ENCODE data around the gene MRPL41.
"Not testable (repeated sequence)": the region's sequence is repeated elsewhere in the genome, so short reads cannot be mapped to it uniquely, and the experiment has no call there.

MRPL41 gene

DNA sequence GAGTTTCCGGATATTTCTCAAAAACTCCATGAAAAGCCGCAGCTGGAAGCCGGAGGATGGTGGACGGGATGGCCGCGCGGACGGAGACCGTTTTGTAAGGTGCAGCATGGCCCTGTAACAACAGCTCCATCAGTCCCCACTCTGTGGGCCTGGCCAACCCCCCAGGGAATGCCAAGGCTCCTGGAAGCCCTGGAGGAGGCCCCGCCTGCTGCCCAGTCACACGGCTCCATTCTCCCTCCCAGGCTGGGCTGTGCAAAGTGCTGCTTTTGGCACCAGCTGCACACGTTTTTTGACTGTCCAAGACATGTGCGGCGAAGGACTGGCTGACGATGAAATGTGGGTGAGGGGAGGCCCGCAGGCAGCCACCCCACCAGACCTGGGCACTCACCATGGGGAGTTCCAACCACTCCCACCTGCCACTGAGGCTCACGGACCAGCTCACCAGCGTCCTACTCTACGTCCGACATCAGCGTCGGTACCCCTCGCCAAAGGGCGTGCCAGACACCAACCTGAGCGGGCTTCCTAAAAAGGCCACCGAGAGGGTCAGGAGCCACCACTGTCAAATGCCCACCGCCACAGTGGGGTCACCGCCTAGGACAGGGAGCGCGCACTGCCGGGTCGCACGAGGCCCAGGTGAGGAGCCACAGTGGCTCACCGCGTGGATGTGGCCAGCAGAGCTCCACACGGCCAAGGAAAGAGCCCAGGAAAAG, 28.8 kb upstream of the MRPL41 start:
- no peaks in the 10 kb centered on the region for H3K9me3 Mint-ChIP-seq
- no peak overlapping the region for H3K4me3 Mint-ChIP-seq
- H3K4me1 Mint-ChIP-seq, result no peaks in the 10 kb centered on the region
- H3K27ac Mint-ChIP-seq, result no peak overlapping the region
- TF ChIP-seq, protein P1, sequence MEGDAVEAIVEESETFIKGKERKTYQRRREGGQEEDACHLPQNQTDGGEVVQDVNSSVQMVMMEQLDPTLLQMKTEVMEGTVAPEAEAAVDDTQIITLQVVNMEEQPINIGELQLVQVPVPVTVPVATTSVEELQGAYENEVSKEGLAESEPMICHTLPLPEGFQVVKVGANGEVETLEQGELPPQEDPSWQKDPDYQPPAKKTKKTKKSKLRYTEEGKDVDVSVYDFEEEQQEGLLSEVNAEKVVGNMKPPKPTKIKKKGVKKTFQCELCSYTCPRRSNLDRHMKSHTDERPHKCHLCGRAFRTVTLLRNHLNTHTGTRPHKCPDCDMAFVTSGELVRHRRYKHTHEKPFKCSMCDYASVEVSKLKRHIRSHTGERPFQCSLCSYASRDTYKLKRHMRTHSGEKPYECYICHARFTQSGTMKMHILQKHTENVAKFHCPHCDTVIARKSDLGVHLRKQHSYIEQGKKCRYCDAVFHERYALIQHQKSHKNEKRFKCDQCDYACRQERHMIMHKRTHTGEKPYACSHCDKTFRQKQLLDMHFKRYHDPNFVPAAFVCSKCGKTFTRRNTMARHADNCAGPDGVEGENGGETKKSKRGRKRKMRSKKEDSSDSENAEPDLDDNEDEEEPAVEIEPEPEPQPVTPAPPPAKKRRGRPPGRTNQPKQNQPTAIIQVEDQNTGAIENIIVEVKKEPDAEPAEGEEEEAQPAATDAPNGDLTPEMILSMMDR (IDR thresholded peaks at IDR 0.05; ENCODE audit: unreplicated experiment in 3 of 3), result no peak
- no peaks in the 10 kb centered on the region for H3K36me3 Mint-ChIP-seq (ENCODE audit: low read depth)
- H3K27me3 Mint-ChIP-seq (ENCODE audit: low read depth), result peaks cover 3% of the 10 kb centered on the region

DNA sequence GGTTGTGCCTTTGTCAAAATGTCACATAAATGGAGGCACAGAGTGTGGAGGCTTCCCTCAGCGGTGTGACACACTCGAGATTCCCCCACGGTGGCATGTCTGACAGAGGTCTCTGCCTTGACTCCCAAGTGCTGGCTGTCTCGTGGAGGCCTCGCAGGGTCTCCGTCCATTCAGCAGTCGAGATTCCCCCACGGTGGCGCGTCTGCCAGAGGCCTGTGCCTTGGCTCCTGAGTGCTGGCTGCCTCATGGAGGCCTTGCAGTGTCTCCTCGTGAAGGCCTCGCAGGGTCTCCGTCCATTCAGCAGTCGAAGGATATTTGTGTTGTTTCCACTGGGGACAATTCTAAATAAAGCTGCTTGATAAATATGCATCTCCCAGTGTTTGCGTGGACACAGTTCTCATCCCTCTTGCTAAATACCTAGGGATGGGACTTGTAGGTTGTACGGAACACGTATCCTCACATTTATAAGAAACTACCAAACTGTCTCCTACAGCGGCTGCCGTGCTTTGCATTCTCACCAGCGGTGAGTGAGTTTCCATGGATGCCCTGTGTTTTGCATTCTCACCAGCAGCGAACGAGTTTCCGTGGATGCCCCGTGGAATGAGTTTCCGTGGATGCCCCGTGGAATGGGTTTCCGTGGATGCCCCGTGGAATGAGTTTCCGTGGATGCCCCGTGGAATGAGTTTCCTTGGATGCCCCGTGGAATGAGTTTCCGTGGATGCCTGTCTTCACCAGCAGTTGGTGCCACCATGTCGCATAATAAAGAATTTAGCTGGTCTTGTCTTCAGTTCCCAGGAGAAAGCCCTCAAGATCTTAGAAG, 27.3 kb upstream of the MRPL41 start:
- TF ChIP-seq, protein P1 (IDR thresholded peaks at IDR 0.05; ENCODE audit: unreplicated experiment in 3 of 3), result no peak
- no peaks in the 10 kb centered on the region for H3K4me1 Mint-ChIP-seq
- peaks cover 3% of the 10 kb centered on the region for H3K27me3 Mint-ChIP-seq (ENCODE audit: low read depth)
- H3K27ac Mint-ChIP-seq, result no peak overlapping the region
- H3K4me3 Mint-ChIP-seq, result no peak overlapping the region
- H3K36me3 Mint-ChIP-seq (ENCODE audit: low read depth), result no peaks in the 10 kb centered on the region
- no peaks in the 10 kb centered on the region for H3K9me3 Mint-ChIP-seq

DNA sequence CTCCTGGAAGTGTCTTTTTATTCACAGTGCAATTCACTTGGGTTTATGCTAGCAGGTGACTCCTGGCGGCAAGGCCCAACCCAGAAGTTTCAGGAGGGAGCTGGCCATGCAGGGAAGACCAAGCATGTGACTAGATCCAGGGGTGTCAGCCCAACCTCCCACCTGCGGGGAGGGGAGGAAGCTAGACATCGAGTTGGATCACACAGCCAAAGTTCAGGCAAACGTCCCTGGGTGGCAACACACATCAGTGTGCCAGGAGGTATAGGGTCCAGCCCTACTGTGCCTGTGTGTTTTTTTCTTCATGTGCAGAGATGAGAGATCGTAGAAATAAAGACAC, 26.7 kb upstream of the MRPL41 start:
- Mint-ChIP-seq H3K27me3 (ENCODE audit: low read depth) (peaks cover 3% of the 10 kb centered on the region), H3K4me3 (no peak overlapping the region), H3K27ac (no peak overlapping the region), H3K9me3 (no peaks in the 10 kb centered on the region), H3K36me3 (ENCODE audit: low read depth) (no peaks in the 10 kb centered on the region), H3K4me1 (no peaks in the 10 kb centered on the region)
- TF ChIP-seq, protein P1 (IDR thresholded peaks at IDR 0.05; ENCODE audit: unreplicated experiment in 3 of 3), result no peak

DNA sequence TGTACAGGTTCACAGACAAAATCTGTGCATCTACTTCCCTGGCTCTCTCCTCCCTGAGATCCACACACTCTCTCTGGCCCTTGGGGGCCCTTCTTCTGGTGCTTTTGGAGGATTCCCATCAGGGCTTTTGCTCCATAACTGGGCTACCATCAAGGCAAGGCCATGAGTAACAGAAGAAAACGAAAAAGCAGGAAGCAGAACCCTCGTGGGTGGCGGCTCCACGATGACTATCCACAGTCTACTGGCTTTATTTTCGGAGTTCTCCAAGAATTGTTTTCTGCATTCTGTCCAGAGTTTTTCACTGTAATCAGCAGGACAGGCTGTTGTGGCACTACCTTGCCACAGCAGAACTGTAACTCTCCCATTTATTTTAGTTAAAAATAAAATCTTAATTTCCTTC, 21.3 kb upstream of the MRPL41 start:
- Mint-ChIP-seq H3K27me3 (ENCODE audit: low read depth) (peaks cover 3% of the 10 kb centered on the region), H3K4me1 (peaks cover 19% of the 10 kb centered on the region), H3K36me3 (ENCODE audit: low read depth) (no peaks in the 10 kb centered on the region), H3K9me3 (no peaks in the 10 kb centered on the region), H3K27ac (no peak overlapping the region), H3K4me3 (no peak overlapping the region)
- TF ChIP-seq, protein P1 (IDR thresholded peaks at IDR 0.05; ENCODE audit: unreplicated experiment in 3 of 3), result no peak

DNA sequence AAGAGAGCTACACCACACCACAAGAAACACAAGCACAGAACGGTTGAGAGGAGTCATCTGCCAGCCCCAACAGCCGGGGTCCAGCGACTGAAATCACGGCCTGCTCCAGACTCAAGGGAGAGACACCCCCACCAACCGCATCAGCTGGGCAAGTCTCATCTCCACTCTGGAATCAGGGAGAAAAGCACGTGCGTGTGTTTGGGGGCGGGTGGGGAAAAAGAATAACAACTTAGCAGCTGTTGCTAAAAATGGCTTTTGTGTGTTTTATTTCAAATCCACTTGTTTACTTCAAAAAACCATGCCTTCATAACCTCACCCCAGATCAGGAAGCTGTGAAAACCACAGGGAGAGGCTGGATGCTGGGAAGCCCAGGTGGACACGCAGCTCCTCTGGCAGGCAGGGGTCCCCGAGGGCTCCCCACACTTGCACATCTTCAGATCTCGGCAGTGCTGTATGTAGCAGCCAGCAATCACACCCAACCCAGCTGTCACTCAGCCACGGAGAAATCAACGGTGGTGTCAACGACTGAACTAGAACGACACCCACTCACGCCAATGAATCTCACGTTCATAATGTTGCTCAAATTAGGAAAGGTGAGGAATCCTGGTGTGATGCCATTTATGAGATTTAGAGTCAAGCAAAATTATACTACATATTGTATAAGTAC, 20.4 kb upstream of the MRPL41 start:
- peaks cover 3% of the 10 kb centered on the region for H3K27me3 Mint-ChIP-seq (ENCODE audit: low read depth)
- no peak overlapping the region for H3K4me3 Mint-ChIP-seq
- peaks cover 19% of the 10 kb centered on the region for H3K4me1 Mint-ChIP-seq
- H3K27ac Mint-ChIP-seq, result no peak overlapping the region
- no peaks in the 10 kb centered on the region for H3K36me3 Mint-ChIP-seq (ENCODE audit: low read depth)
- H3K9me3 Mint-ChIP-seq, result no peaks in the 10 kb centered on the region
- TF ChIP-seq, protein P1 (IDR thresholded peaks at IDR 0.05; ENCODE audit: unreplicated experiment in 3 of 3), result no peak

DNA sequence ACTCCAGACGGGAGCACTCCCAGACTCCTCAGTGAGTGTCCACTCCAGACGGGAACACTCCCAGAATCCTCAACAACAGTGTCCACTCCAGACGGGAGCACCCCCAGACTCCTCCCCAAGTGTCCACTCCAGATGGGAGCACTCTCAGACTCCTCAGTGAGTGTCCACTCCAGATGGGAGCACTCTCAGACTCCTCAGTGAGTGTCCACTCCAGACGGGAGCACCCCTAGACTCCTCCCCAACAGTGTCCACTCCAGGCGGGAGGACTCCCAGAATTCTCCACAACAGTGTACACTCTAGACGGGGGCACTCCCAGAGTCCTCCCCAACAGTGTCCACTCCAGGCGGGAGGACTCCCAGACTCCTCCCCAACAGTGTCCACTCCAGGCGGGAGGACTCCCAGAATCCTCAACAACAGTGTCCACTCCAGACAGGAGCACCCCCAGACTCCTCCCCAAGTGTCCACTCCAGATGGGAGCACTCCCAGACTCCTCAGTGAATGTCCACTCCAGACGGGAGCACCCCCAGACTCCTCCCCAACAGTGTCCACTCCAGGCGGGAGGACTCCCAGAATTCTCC, 18.7 kb upstream of the MRPL41 start:
- H3K4me3 Mint-ChIP-seq; H3K36me3 Mint-ChIP-seq (ENCODE audit: low read depth); H3K27me3 Mint-ChIP-seq (ENCODE audit: low read depth); H3K27ac Mint-ChIP-seq; H3K9me3 Mint-ChIP-seq: not testable (repeated sequence)
- H3K4me1 Mint-ChIP-seq, result peaks cover 19% of the 10 kb centered on the region

All from nephron (organoid).